Ectodermal cell (in vitro differentiated cells): ENCODE results near the gene PPFIA1.

Experiments used
- H3K27ac ChIP-seq: 2 replicates; pipeline ENCODE4 v1.7.0; 2013; ENCODE audit warnings: mild to moderate bottlenecking, low read depth, low read length; ENCODE audit not compliant: insufficient read depth, poor library complexity, severe bottlenecking
- H3K27me3 ChIP-seq: 2 replicates; pipeline ENCODE4 v1.7.0; 2013; ENCODE audit warnings: mild to moderate bottlenecking, low read length; ENCODE audit not compliant: insufficient read depth, control insufficient read depth, poor library complexity, severe bottlenecking
- H3K36me3 ChIP-seq: one replicate; pipeline ENCODE4 v1.7.0; 2013; ENCODE audit warnings: low read length; ENCODE audit not compliant: control insufficient read depth, insufficient read depth
- H3K4me1 ChIP-seq: one replicate; pipeline ENCODE4 v1.7.0; 2013; ENCODE audit warnings: low read length; ENCODE audit not compliant: control insufficient read depth, insufficient read depth
- H3K4me3 ChIP-seq: 2 replicates; pipeline ENCODE4 v1.7.0; 2013; ENCODE audit warnings: low read depth, low read length, control low read depth; ENCODE audit not compliant: insufficient read depth
- H3K9me3 ChIP-seq: 2 replicates; pipeline ENCODE4 v1.7.0; 2013; ENCODE audit warnings: mild to moderate bottlenecking, low read length, moderate library complexity; ENCODE audit not compliant: control insufficient read depth
- WGBS, 2 experiments: methylation state at CpG; one replicate each; pipeline ENCODE4 v1.1.7; 2013; ENCODE audit warnings: missing lambda C conversion rate in 2 of 2; 5-methylcytosine and 5-hydroxymethylcytosine counted together

The PPFIA1 gene

GRCh38 chr11:70304208-70304603 lies 33.7 kb downstream of the PPFIA1 start:
- no peaks in the 10 kb centered on the region for H3K4me1 ChIP-seq
- no peaks in the 10 kb centered on the region for H3K9me3 ChIP-seq
- no peak overlapping the region for H3K27ac ChIP-seq
- H3K27me3 ChIP-seq: no peaks in the 10 kb centered on the region
- 93 to 100% methylated on average over 2 of the region's 2 CpGs for WGBS, 2 experiments
- no peaks in the 10 kb centered on the region for H3K36me3 ChIP-seq
- no peak overlapping the region for H3K4me3 ChIP-seq

- Histone ChIP-seq H3K36me3 (no peaks in the 10 kb centered on the region), H3K4me3 (no peak overlapping the region), H3K4me1 (no peaks in the 10 kb centered on the region), H3K27me3 (no peaks in the 10 kb centered on the region), H3K9me3 (no peaks in the 10 kb centered on the region), H3K27ac (no peak overlapping the region)
- 88 to 92% methylated on average over 3 of the region's 3 CpGs for WGBS, 2 experiments
Measured at GRCh38 chr11:70305501-70305900, 35.0 kb downstream of the PPFIA1 start.

- Histone ChIP-seq H3K4me1 (no peaks in the 10 kb centered on the region), H3K9me3 (no peaks in the 10 kb centered on the region), H3K27ac (no peak overlapping the region), H3K36me3 (no peaks in the 10 kb centered on the region), H3K27me3 (no peaks in the 10 kb centered on the region), H3K4me3 (no peak overlapping the region)
- 89 to 94% methylated on average over 4 of the region's 4 CpGs for WGBS, 2 experiments
Measured at GRCh38 chr11:70306586-70307033, 36.1 kb downstream of the PPFIA1 start.

GRCh38 chr11:70307176-70307575 lies 36.7 kb downstream of the PPFIA1 start:
- WGBS, 2 experiments: 93 to 100% methylated on average over 2 to 3 of the region's 3 CpGs
- Histone ChIP-seq H3K4me1 (no peaks in the 10 kb centered on the region), H3K36me3 (no peaks in the 10 kb centered on the region), H3K27ac (no peak overlapping the region), H3K9me3 (no peaks in the 10 kb centered on the region), H3K27me3 (no peaks in the 10 kb centered on the region), H3K4me3 (no peak overlapping the region)

GRCh38 chr11:70311616-70312015 lies 41.1 kb downstream of the PPFIA1 start:
- Histone ChIP-seq H3K4me1 (peaks cover 3% of the 10 kb centered on the region), H3K27me3 (no peaks in the 10 kb centered on the region), H3K9me3 (no peaks in the 10 kb centered on the region), H3K4me3 (no peak overlapping the region), H3K27ac (no peak overlapping the region), H3K36me3 (no peaks in the 10 kb centered on the region)
- 93 to 94% methylated on average over 4 of the region's 4 CpGs for WGBS, 2 experiments

- no peak overlapping the region for H3K4me3 ChIP-seq
- H3K9me3 ChIP-seq: no peaks in the 10 kb centered on the region
- H3K27ac ChIP-seq: no peak overlapping the region
- 81% methylated on average over 20 of the region's 20 CpGs for WGBS, 2 experiments
- H3K27me3 ChIP-seq: no peaks in the 10 kb centered on the region
- H3K36me3 ChIP-seq: no peaks in the 10 kb centered on the region
- H3K4me1 ChIP-seq: peaks cover 3% of the 10 kb centered on the region
Measured at GRCh38 chr11:70312401-70313357, 42.2 kb downstream of the PPFIA1 start.

GRCh38 chr11:70313945-70314344 lies 43.5 kb downstream of the PPFIA1 start:
- Histone ChIP-seq H3K9me3 (no peaks in the 10 kb centered on the region), H3K4me1 (peaks cover 11% of the 10 kb centered on the region), H3K4me3 (no peak overlapping the region), H3K36me3 (no peaks in the 10 kb centered on the region), H3K27me3 (no peaks in the 10 kb centered on the region), H3K27ac (no peak overlapping the region)
- WGBS, 2 experiments: 90 to 93% methylated on average over 8 of the region's 8 CpGs

- 94 to 96% methylated on average over 10 of the region's 10 CpGs for WGBS, 2 experiments
- Histone ChIP-seq H3K27me3 (no peaks in the 10 kb centered on the region), H3K4me3 (no peak overlapping the region), H3K36me3 (no peaks in the 10 kb centered on the region), H3K27ac (no peak overlapping the region), H3K4me1 (peaks cover 12% of the 10 kb centered on the region), H3K9me3 (no peaks in the 10 kb centered on the region)
Measured at GRCh38 chr11:70314730-70315129, 44.2 kb downstream of the PPFIA1 start.

GRCh38 chr11:70315716-70316115 lies 45.2 kb downstream of the PPFIA1 start:
- no peaks in the 10 kb centered on the region for H3K9me3 ChIP-seq
- H3K36me3 ChIP-seq: no peaks in the 10 kb centered on the region
- WGBS, 2 experiments: 94 to 97% methylated on average over 4 of the region's 4 CpGs
- no peak overlapping the region for H3K4me3 ChIP-seq
- H3K4me1 ChIP-seq: peaks cover 12% of the 10 kb centered on the region
- no peak overlapping the region for H3K27ac ChIP-seq
- no peaks in the 10 kb centered on the region for H3K27me3 ChIP-seq

GRCh38 chr11:70317581-70318305 lies 47.3 kb downstream of the PPFIA1 start:
- Histone ChIP-seq H3K27me3 (no peaks in the 10 kb centered on the region), H3K4me3 (no peak overlapping the region), H3K4me1 (peaks cover 20% of the 10 kb centered on the region), H3K36me3 (no peaks in the 10 kb centered on the region), H3K9me3 (no peaks in the 10 kb centered on the region), H3K27ac (no peak overlapping the region)
- 93 to 94% methylated on average over 13 to 14 of the region's 14 CpGs for WGBS, 2 experiments
